CD14-positive monocyte (primary cell): ENCODE data around the gene DCUN1D3. TPM values are rescaled to one million over a fixed set of nuclear protein-coding genes. Genes with fewer than 3 reads are reported as not detected.
"Not testable (repeated sequence)": the region's sequence is repeated elsewhere in the genome, so short reads cannot be mapped to it uniquely, and the experiment has no call there.

ENCODE experiments used
- DNase-seq, 3 donors: peaks; one replicate each; pipeline ENCODE4 v3.0.0-alpha.2; 2011 to 2022
- H2AFZ ChIP-seq: 2 replicates; pipeline ENCODE4 v1.6.0; 2012; ENCODE audit warnings: mild to moderate bottlenecking, low read depth, low read length, inconsistent platforms; ENCODE audit not compliant: insufficient read depth, poor library complexity, severe bottlenecking
- H3K27ac ChIP-seq, 2 donors: 1 replicate in 1 of 2; 2 replicates in 1 of 2; pipeline ENCODE4 v1.5.1; 2012 to 2013; ENCODE audit warnings: low read length in 2 of 2, control low read depth in 1 of 2, inconsistent platforms in 1 of 2, low read depth in 1 of 2, mild to moderate bottlenecking in 1 of 2
- H3K27me3 ChIP-seq, 2 donors: one replicate each; pipeline versions ENCODE4 v1.6.0 to v1.6.1; 2011 to 2013; ENCODE audit warnings: low read length in 2 of 2; ENCODE audit not compliant: control insufficient read depth in 2 of 2, insufficient read depth in 2 of 2
- H3K36me3 ChIP-seq, 2 donors: replicated peaks in 1 of 2; 1 replicate in 1 of 2; 2 replicates in 1 of 2; pipeline versions ENCODE4 v1.5.1 to v1.6.1; 2012 to 2013; ENCODE audit warnings: low read length in 2 of 2, control low read depth in 1 of 2, inconsistent platforms in 1 of 2, mild to moderate bottlenecking in 1 of 2; ENCODE audit not compliant: insufficient read depth in 2 of 2, control insufficient read depth in 1 of 2
- H3K4me1 ChIP-seq, 2 donors: 1 replicate in 1 of 2; 2 replicates in 1 of 2; pipeline versions ENCODE4 v1.5.1 to v1.6.1; 2012 to 2013; ENCODE audit warnings: low read length in 2 of 2, control low read depth in 1 of 2, inconsistent platforms in 1 of 2, mild to moderate bottlenecking in 1 of 2, moderate library complexity in 1 of 2; ENCODE audit not compliant: insufficient read depth in 2 of 2, control insufficient read depth in 1 of 2
- H3K4me2 ChIP-seq: replicated peaks from 2 replicates; pipeline ENCODE3; 2012; ENCODE audit warnings: low read length, moderate library complexity, mild to moderate bottlenecking; ENCODE audit not compliant: poor library complexity, severe bottlenecking; ENCODE audit errors: extremely low read depth
- H3K4me3 ChIP-seq, 3 experiments: fragments of 200-600 bp in 1 of 3; sonication (generic) in 1 of 3; replicated peaks in 1 of 3; 1 replicate in 2 of 3; 2 replicates in 1 of 3; pipeline ENCODE4 v1.5.1; 2011 to 2013; ENCODE audit warnings: low read length in 3 of 3, mild to moderate bottlenecking in 3 of 3, control low read depth in 2 of 3, low read depth in 2 of 3, inconsistent platforms in 1 of 3, moderate library complexity in 1 of 3
- H3K79me2 ChIP-seq: 2 replicates; pipeline ENCODE4 v1.6.0; 2012; ENCODE audit warnings: mild to moderate bottlenecking, control low read depth, inconsistent platforms, low read length, moderate library complexity; ENCODE audit not compliant: insufficient read depth
- H3K9ac ChIP-seq: 2 replicates; pipeline ENCODE4 v1.6.0; 2017; ENCODE audit warnings: low read length, mild to moderate bottlenecking; ENCODE audit not compliant: insufficient read depth, poor library complexity, severe bottlenecking
- H3K9me3 ChIP-seq, 2 donors: replicated peaks in 1 of 2; 1 replicate in 1 of 2; 2 replicates in 1 of 2; pipeline versions ENCODE4 v1.5.1 to v1.6.1; 2012 to 2013; ENCODE audit warnings: low read length in 2 of 2, control low read depth in 1 of 2; ENCODE audit not compliant: control insufficient read depth in 1 of 2, insufficient read depth in 1 of 2
- H4K20me1 ChIP-seq: 2 replicates; pipeline ENCODE4 v1.6.0; 2012; ENCODE audit warnings: mild to moderate bottlenecking, low read length, control low read depth, moderate library complexity; ENCODE audit not compliant: insufficient read depth
- H3K27ac Mint-ChIP-seq, 7 donors: one replicate each; pipeline ENCODE4 v1.8.0; 2020; ENCODE audit warnings: mild to moderate bottlenecking in 7 of 7, mixed read lengths in 7 of 7, moderate library complexity in 6 of 7, inconsistent platforms in 2 of 7
- H3K27me3 Mint-ChIP-seq, 3 donors: one replicate each; pipeline ENCODE4 v1.8.0; 2021 to 2022; ENCODE audit warnings: low read depth in 3 of 3, mild to moderate bottlenecking in 3 of 3, mixed read lengths in 3 of 3, moderate library complexity in 3 of 3, inconsistent platforms in 1 of 3
- H3K36me3 Mint-ChIP-seq, 2 donors: one replicate each; pipeline ENCODE4 v1.8.0; 2020; ENCODE audit warnings: mixed read lengths in 2 of 2, inconsistent platforms in 1 of 2, mild to moderate bottlenecking in 1 of 2
- H3K4me1 Mint-ChIP-seq: one replicate; pipeline ENCODE4 v1.8.0; 2020; ENCODE audit warnings: mild to moderate bottlenecking, mixed read lengths
- H3K4me3 Mint-ChIP-seq, 2 donors: one replicate each; pipeline ENCODE4 v1.8.0; 2020; ENCODE audit warnings: mild to moderate bottlenecking in 2 of 2, mixed read lengths in 2 of 2, moderate library complexity in 1 of 2
- H3K9me3 Mint-ChIP-seq, 7 donors: one replicate each; pipeline ENCODE4 v1.8.0; 2020 to 2022; ENCODE audit warnings: mixed read lengths in 7 of 7, mild to moderate bottlenecking in 6 of 7, moderate library complexity in 6 of 7, inconsistent platforms in 2 of 7
- CTCF ChIP-seq: fragments of 200-600 bp; IDR thresholded peaks from one replicate; pipeline ENCODE4 v1.8.0; 2022; ENCODE audit warnings: antibody characterized with exemption, mild to moderate bottlenecking
- WGBS: methylation state at CpG from one replicate; pipeline ENCODE4 v1.1.5; 2013; ENCODE audit warnings: missing lambda C conversion rate; ENCODE audit not compliant: insufficient coverage; 5-methylcytosine and 5-hydroxymethylcytosine counted together
- intact Hi-C, 2 donors: fragments of 100-400 bp; cut with micrococcal nuclease; formaldehyde crosslinking; loops; one replicate each; pipeline versions ENCODE4 v1.15.0 to v1.15.1; 2023
- polyA plus RNA-seq, 3 donors: library from polyadenylated mRNA; depleted of rRNA in 1 of 3; unstranded in 2 of 3; stranded (reverse) in 1 of 3; fragments of 300-500 nt in 2 of 3; fragments of >200 nt in 1 of 3; fragmentation: Illumina TruSeq in 2 of 3; gene quantifications; 1 replicate in 2 of 3; 2 replicates in 1 of 3; pipeline ENCODE4 v1.2.3, GENCODE V29; 2012 to 2021

DCUN1D3 gene
- polyA plus RNA-seq, 3 donors, result 1.0 to 3.4 (median 1.3) TPM

DNA sequence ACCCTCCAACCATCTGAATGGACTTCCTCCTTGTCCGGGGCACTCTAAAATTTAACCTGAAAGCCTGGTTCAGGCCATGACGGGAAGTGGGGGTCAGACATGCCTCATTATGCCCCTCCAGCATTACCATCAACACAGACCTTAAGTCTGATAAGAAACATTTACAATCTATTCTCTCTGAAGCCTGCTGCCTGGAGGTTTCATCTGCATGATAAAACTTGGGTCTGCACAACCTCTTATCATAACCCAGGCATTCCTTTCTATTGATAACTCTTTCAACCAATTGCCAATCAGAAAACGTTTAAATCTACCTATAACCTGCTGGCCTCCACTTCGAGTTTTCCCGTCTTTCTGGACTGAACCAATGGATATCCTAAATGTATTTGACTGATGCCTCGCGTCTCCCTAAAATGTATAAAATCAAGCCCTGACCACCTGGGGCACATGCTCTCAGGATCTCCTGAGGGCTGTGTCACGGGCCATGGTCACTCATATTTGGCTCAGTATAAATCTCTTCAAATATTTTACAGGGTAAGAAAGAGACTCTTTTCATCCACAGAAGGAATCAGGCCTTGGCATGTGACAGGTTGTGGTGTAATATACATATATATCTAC, 46.0 kb upstream of the DCUN1D3 start:
- H3K9me3 Mint-ChIP-seq, result peaks cover 0 to 3% (median 0%) of the 10 kb centered on the region in 7 donors
- Histone ChIP-seq H3K36me3 (no peaks in the 10 kb centered on the region), H3K4me2 (no peak overlapping the region), H3K4me1 (peaks cover 5 to 7% of the 10 kb centered on the region in 2 donors), H3K27me3 (no peaks in the 10 kb centered on the region), H2AFZ (no peak overlapping the region), H4K20me1 (no peaks in the 10 kb centered on the region), H3K4me3 (no peak overlapping the region), H3K9me3 (no peaks in the 10 kb centered on the region), H3K9ac (no peak overlapping the region), H3K27ac (no peak overlapping the region), H3K79me2 (no peaks in the 10 kb centered on the region)
- no peak for TF ChIP-seq CTCF
- H3K4me1 Mint-ChIP-seq, result peaks cover 13% of the 10 kb centered on the region
- H3K36me3 Mint-ChIP-seq, result no peaks in the 10 kb centered on the region
- intact Hi-C loops, result no loop called here
- WGBS, result 94% methylated on average over 4 of the region's 8 CpGs
- no peak overlapping the region for H3K4me3 Mint-ChIP-seq
- peak overlapping the region in 2 of 7 donors; percentile 14 to 65 for H3K27ac Mint-ChIP-seq
- no peak for DNase-seq
- H3K27me3 Mint-ChIP-seq, result peaks cover 2 to 3% (median 3%) of the 10 kb centered on the region in 3 donors

GRCh38 chr16:20945575-20945875, 45.4 kb upstream of the DCUN1D3 start:
- H3K27me3 ChIP-seq, H3K4me2 ChIP-seq, H3K27me3 Mint-ChIP-seq, H3K36me3 ChIP-seq, H3K9ac ChIP-seq, H3K27ac ChIP-seq, H3K36me3 Mint-ChIP-seq, H3K4me3 ChIP-seq, H3K9me3 Mint-ChIP-seq, intact Hi-C loops, H4K20me1 ChIP-seq, H3K4me3 Mint-ChIP-seq, H3K79me2 ChIP-seq, H2AFZ ChIP-seq, DNase-seq, H3K9me3 ChIP-seq: not testable (repeated sequence)
- H3K4me1 ChIP-seq, result peaks cover 9 to 13% of the 10 kb centered on the region in 2 donors
- Mint-ChIP-seq H3K27ac (peak overlapping the region in 1 of 7 donors; percentile 5), H3K4me1 (peaks cover 16% of the 10 kb centered on the region)
- WGBS, result 96% methylated on average over 9 of the region's 11 CpGs
